H1 (cell line): Measurements from ENCODE around the gene PTGIS. TPM values are rescaled to one million over a fixed set of nuclear protein-coding genes. Genes with fewer than 3 reads are reported as not detected.

Source experiments
- CBX5 ChIP-seq: fragments of 300-800, 300-1000 bp; sonication (generic); IDR thresholded peaks from 2 replicates; pipeline ENCODE4 v1.7.1; 2016; ENCODE audit warnings: antibody characterized with exemption, low read length, low read depth
- POLR2AphosphoS5 ChIP-seq: IDR thresholded peaks from 2 replicates; pipeline ENCODE4 v1.6.1; 2011; ENCODE audit warnings: low read depth, low read length
- SP2 ChIP-seq: IDR thresholded peaks from 2 replicates; pipeline ENCODE4 v1.6.1; 2012; ENCODE audit warnings: mild to moderate bottlenecking, low read length, inconsistent platforms
- ZNF274 ChIP-seq: IDR thresholded peaks from 2 replicates; pipeline ENCODE4 v1.7.0; 2012; ENCODE audit warnings: low read length, borderline replicate concordance; ENCODE audit errors: extremely low read depth
- polyA plus RNA-seq, 7 experiments: library from polyadenylated mRNA; depleted of rRNA in 3 of 7; stranded (reverse) in 5 of 7; unstranded in 2 of 7; fragments of >200 nt in 5 of 7; fragments of 200-250 nt in 2 of 7; gene quantifications; 1 replicate in 5 of 7; 2 replicates in 1 of 7; 4 replicates in 1 of 7; pipeline versions ENCODE4 v1.2.1 to v1.2.3, GENCODE V29; 2011 to 2013; ENCODE audit warnings: missing spikeins in 2 of 7, mixed read lengths in 2 of 7
- total RNA-seq: library from RNA; stranded (reverse); fragmentation: NEBNext Ultra II Directional; extraction: Animal tissue kit (Norgen Biotek cat#: 25700); gene quantifications from 2 replicates; pipeline ENCODE4 v1.2.1, GENCODE V29; 2021
- TF ChIP-seq, protein P1 (sequence below), 3 experiments: IDR thresholded peaks; 1 replicate in 2 of 3; 2 replicates in 1 of 3; pipeline versions ENCODE4 v1.5.1 to v1.6.1; 2011; ENCODE audit warnings: low read length in 3 of 3, mild to moderate bottlenecking in 3 of 3, inconsistent platforms in 2 of 3, low read depth in 1 of 3, moderate library complexity in 1 of 3; ENCODE audit not compliant: insufficient read depth in 1 of 3; ENCODE audit errors: control extremely low read depth in 1 of 3

PTGIS gene
- total and polyA plus RNA-seq, 2 of the 8 experiments (the other 6 are each of a cell fraction or from before 2014, with no cell fraction given) = 29.9 to 35.5 TPM

DNA sequence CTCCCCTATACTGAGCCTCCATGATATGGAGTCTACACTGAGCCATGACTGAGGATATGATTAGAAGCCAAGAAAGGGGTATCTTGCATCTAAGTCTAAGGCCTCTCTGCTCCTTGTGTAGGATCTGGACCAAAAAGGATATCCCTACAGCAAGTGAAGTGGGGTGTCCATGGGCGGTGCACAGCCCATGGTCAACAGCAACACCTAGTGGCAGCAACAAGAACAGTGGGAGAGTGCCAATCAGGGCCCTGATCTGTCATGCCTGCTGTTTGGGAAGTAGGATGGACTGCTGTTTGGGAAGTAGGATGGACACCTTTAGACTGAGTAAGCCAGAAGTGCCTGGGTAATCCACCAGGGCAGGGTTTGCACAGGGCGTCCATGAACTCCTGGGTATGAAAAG lies 22.4 kb downstream of the PTGIS start (continued):
- TF ChIP-seq, protein P1, sequence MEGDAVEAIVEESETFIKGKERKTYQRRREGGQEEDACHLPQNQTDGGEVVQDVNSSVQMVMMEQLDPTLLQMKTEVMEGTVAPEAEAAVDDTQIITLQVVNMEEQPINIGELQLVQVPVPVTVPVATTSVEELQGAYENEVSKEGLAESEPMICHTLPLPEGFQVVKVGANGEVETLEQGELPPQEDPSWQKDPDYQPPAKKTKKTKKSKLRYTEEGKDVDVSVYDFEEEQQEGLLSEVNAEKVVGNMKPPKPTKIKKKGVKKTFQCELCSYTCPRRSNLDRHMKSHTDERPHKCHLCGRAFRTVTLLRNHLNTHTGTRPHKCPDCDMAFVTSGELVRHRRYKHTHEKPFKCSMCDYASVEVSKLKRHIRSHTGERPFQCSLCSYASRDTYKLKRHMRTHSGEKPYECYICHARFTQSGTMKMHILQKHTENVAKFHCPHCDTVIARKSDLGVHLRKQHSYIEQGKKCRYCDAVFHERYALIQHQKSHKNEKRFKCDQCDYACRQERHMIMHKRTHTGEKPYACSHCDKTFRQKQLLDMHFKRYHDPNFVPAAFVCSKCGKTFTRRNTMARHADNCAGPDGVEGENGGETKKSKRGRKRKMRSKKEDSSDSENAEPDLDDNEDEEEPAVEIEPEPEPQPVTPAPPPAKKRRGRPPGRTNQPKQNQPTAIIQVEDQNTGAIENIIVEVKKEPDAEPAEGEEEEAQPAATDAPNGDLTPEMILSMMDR (IDR thresholded peaks at IDR 0.05; ENCODE audit: control extremely low read depth in 1 of 3, insufficient read depth in 1 of 3, low read depth in 1 of 3, low read length in 3 of 3) = peak; percentile 53 to 77 (median 77)
- TF ChIP-seq SP2 (no peak), ZNF274 (no peak), POLR2AphosphoS5 (no peak), CBX5 (no peak)
